DND-41 (cell line): Measurements from ENCODE around the gene RGS1.
A peak's percentile ranks its signal among the peaks of the same experiment; 100 is the strongest.

Experiments
- ATAC-seq: fragments of 200-7000 bp; cut with Tn5 transposase; 3 replicates; pipeline ENCODE4 v1.9.1; 2021; ENCODE audit warnings: low read depth; ENCODE audit not compliant: insufficient read depth
- DNase-seq: peaks from one replicate; pipeline ENCODE4 v3.0.0-alpha.2; 2020
- H2AFZ ChIP-seq: 2 replicates; pipeline ENCODE4 v1.6.0; 2012; ENCODE audit warnings: low read depth, low read length
- H3K27ac ChIP-seq: 2 replicates; pipeline ENCODE4 v1.5.1; 2012; ENCODE audit warnings: low read length, inconsistent platforms
- H3K27me3 ChIP-seq: fragments of 200-600 bp; sonication (generic); 2 replicates; pipeline ENCODE4 v1.6.0; 2012; ENCODE audit warnings: low read length, mild to moderate bottlenecking, inconsistent platforms; ENCODE audit not compliant: insufficient read depth, poor library complexity
- H3K36me3 ChIP-seq: 2 replicates; pipeline ENCODE4 v1.5.1; 2012; ENCODE audit warnings: low read length, inconsistent platforms; ENCODE audit not compliant: insufficient read depth
- H3K4me1 ChIP-seq: 2 replicates; pipeline ENCODE4 v1.5.1; 2012; ENCODE audit warnings: mild to moderate bottlenecking, low read length; ENCODE audit not compliant: insufficient read depth
- H3K4me2 ChIP-seq: 2 replicates; pipeline ENCODE4 v1.6.0; 2012; ENCODE audit warnings: mild to moderate bottlenecking, moderate library complexity, low read length, inconsistent platforms; ENCODE audit not compliant: insufficient read depth
- H3K4me3 ChIP-seq, 2 experiments: fragments of 200-600 bp in 1 of 2; shearing (Covaris generic) in 1 of 2; 2 replicates each; pipeline ENCODE4 v1.5.1; 2012 to 2016; ENCODE audit warnings: inconsistent platforms in 2 of 2, low read length in 2 of 2, mild to moderate bottlenecking in 2 of 2, low read depth in 1 of 2, moderate library complexity in 1 of 2
- H3K79me2 ChIP-seq: 2 replicates; pipeline ENCODE4 v1.6.0; 2012; ENCODE audit warnings: low read length, inconsistent platforms; ENCODE audit not compliant: insufficient read depth
- H3K9ac ChIP-seq: 2 replicates; pipeline ENCODE4 v1.6.0; 2012; ENCODE audit warnings: low read depth, mild to moderate bottlenecking, inconsistent platforms, low read length, moderate library complexity
- H3K9me3 ChIP-seq: 2 replicates; pipeline ENCODE4 v1.5.1; 2012; ENCODE audit warnings: low read length, moderate library complexity, mild to moderate bottlenecking, inconsistent platforms; ENCODE audit not compliant: insufficient read depth, severe bottlenecking
- H4K20me1 ChIP-seq: 2 replicates; pipeline ENCODE4 v1.6.0; 2012; ENCODE audit warnings: low read length; ENCODE audit not compliant: insufficient read depth
- EZH2 ChIP-seq: IDR thresholded peaks from 3 replicates; pipeline ENCODE4 v1.6.1; 2012; ENCODE audit warnings: borderline replicate concordance, low read depth, mild to moderate bottlenecking, moderate library complexity, low read length, inconsistent platforms; ENCODE audit not compliant: severe bottlenecking
- TF ChIP-seq, protein P1 (sequence below): IDR thresholded peaks from 2 replicates; pipeline ENCODE4 v1.5.1; 2012; ENCODE audit warnings: borderline replicate concordance, low read length, moderate library complexity, mild to moderate bottlenecking; ENCODE audit not compliant: poor library complexity, severe bottlenecking; ENCODE audit errors: extremely low read depth

RGS1 gene

DNA sequence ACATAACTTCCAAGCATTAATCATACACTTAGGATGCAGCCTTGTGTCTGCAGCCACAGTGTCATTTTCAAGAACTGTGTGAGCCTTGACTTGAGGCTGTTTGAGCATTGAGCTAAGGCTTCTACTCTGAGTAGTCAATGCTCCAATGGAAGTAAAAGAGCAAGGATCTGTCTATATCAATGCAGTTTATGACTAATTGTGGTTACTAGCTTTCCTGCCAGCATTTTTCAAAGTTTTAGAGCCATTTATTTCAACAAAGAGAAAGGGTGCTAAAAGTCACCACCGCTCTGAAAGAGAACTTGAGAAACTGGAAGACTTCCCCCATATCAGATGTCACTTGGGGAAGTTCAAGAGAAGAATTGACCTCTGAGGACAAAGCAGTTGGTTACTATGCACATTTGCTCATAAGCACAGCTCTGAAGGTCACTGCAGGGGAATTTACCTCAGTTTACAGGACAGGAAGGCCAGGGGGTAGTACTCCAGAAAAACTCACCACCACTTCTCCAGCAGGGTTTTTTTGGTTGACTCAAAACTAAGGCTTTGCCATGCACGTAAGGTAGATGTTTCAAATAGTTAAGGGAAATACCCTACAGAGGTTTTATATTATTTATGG, 24.5 kb upstream of the RGS1 start:
- Histone ChIP-seq H2AFZ (peak overlapping the region; percentile 49), H3K9me3 (no peaks in the 10 kb centered on the region), H3K4me1 (peaks cover 83% of the 10 kb centered on the region), H3K36me3 (no peaks in the 10 kb centered on the region), H4K20me1 (no peaks in the 10 kb centered on the region), H3K79me2 (peaks cover 9% of the 10 kb centered on the region), H3K27ac (peak overlapping the region; percentile 90), H3K4me2 (peak overlapping the region; percentile 39), H3K27me3 (no peaks in the 10 kb centered on the region), H3K4me3 (peak overlapping the region in 1 of 2 experiments; percentile 23; a peak in 1 of 4 replicates), H3K9ac (peak overlapping the region; percentile 46)
- ATAC-seq = peak; percentile 75
- TF ChIP-seq, protein P1, sequence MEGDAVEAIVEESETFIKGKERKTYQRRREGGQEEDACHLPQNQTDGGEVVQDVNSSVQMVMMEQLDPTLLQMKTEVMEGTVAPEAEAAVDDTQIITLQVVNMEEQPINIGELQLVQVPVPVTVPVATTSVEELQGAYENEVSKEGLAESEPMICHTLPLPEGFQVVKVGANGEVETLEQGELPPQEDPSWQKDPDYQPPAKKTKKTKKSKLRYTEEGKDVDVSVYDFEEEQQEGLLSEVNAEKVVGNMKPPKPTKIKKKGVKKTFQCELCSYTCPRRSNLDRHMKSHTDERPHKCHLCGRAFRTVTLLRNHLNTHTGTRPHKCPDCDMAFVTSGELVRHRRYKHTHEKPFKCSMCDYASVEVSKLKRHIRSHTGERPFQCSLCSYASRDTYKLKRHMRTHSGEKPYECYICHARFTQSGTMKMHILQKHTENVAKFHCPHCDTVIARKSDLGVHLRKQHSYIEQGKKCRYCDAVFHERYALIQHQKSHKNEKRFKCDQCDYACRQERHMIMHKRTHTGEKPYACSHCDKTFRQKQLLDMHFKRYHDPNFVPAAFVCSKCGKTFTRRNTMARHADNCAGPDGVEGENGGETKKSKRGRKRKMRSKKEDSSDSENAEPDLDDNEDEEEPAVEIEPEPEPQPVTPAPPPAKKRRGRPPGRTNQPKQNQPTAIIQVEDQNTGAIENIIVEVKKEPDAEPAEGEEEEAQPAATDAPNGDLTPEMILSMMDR = no peak
- TF ChIP-seq EZH2 = no peak
- peak; percentile 48 for DNase-seq

DNA sequence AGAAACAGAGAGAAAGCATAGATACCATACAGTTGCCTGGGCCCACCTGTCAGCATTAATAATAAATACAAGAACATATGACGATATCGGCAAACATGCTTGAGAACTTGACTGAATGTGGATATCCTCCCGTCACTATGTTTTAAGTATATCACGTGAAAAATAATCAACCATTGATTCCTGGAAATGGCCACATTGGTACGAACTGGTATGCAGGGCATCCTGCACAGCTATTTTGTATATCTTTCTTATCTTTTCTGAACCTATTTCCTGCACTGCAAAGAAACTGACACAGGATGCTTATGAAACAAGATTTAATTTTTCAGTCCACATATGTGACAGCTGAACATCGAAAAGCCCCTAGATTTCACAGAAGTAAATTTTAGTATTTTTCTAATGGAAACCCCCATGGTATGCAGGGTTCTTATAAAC, 22.8 kb upstream of the RGS1 start:
- peak; percentile 38 for DNase-seq
- Histone ChIP-seq H3K9me3 (no peaks in the 10 kb centered on the region), H3K27ac (peak overlapping the region; percentile 77), H3K4me1 (peaks cover 68% of the 10 kb centered on the region), H3K4me3 (peak overlapping the region in 1 of 2 experiments; percentile 16; a peak in 2 of 4 replicates), H2AFZ (peak overlapping the region; percentile 19), H3K36me3 (no peaks in the 10 kb centered on the region), H3K4me2 (peak overlapping the region; percentile 65), H3K9ac (peak overlapping the region; percentile 38), H4K20me1 (no peaks in the 10 kb centered on the region), H3K79me2 (peaks cover 7% of the 10 kb centered on the region), H3K27me3 (no peaks in the 10 kb centered on the region)
- TF ChIP-seq EZH2 = no peak
- TF ChIP-seq, protein P1 = no peak
- peak; percentile 61 for ATAC-seq

DNA sequence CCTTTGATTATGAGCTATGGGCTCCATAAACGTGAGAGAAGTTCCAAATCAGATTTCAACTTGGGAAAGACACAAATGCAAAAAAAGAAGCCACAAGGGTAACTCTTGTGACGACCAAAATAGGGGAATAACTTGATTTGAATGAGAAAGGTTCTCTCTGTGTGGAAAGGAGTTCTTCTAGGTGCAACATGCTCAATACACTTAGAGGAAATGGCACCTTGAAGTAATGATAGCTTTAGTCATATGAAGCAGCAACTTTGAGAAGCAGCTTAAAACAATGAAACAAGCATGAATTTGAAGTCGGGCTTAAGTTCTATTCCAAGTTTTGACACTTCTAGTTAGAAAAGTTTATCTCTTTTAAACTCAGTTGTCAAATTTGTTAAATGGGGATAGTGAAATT, 21.8 kb upstream of the RGS1 start:
- TF ChIP-seq, protein P1 = no peak
- DNase-seq (no peak), ATAC-seq (no peak)
- Histone ChIP-seq H4K20me1 (no peaks in the 10 kb centered on the region), H3K79me2 (peaks cover 7% of the 10 kb centered on the region), H3K36me3 (no peaks in the 10 kb centered on the region), H3K4me3 (no peak overlapping the region), H2AFZ (peak overlapping the region; percentile 36; the same call in 1 of the 2 replicates), H3K27me3 (no peaks in the 10 kb centered on the region), H3K9ac (peak overlapping the region; percentile 38), H3K4me2 (no peak overlapping the region), H3K4me1 (peaks cover 74% of the 10 kb centered on the region), H3K9me3 (no peaks in the 10 kb centered on the region), H3K27ac (peak overlapping the region; percentile 77)
